Mesenchymal stem cell (in vitro differentiated cells and primary cell): Measurements from ENCODE around the gene CDH4.

Experiments
- DNase-seq: peaks from one replicate; pipeline ENCODE4 v3.0.0-alpha.2; 2013
- H2AFZ ChIP-seq: one replicate; pipeline ENCODE4 v1.6.1; 2013; ENCODE audit warnings: low read depth, mild to moderate bottlenecking, control low read depth, inconsistent platforms, low read length, moderate library complexity
- H2AK5ac ChIP-seq: 2 replicates; pipeline ENCODE4 v1.6.1; 2013; ENCODE audit warnings: low read length, moderate library complexity, mild to moderate bottlenecking, inconsistent platforms; ENCODE audit not compliant: severe bottlenecking
- H2BK120ac ChIP-seq: one replicate; pipeline ENCODE4 v1.6.1; 2013; ENCODE audit warnings: low read depth, mild to moderate bottlenecking, inconsistent platforms, low read length, moderate library complexity
- H2BK12ac ChIP-seq, 2 experiments: one replicate each; pipeline ENCODE4 v1.6.1; 2013; ENCODE audit warnings: inconsistent platforms in 2 of 2, low read length in 2 of 2, mild to moderate bottlenecking in 2 of 2, moderate library complexity in 2 of 2, control low read depth in 1 of 2
- H2BK15ac ChIP-seq: one replicate; pipeline ENCODE4 v1.6.1; 2013; ENCODE audit warnings: mild to moderate bottlenecking, low read depth, inconsistent platforms; ENCODE audit not compliant: poor library complexity, severe bottlenecking
- H2BK5ac ChIP-seq: 2 replicates; pipeline ENCODE4 v1.6.1; 2013; ENCODE audit warnings: low read depth, mild to moderate bottlenecking, low read length, control low read depth, inconsistent platforms; ENCODE audit not compliant: poor library complexity, severe bottlenecking
- H3K14ac ChIP-seq, 2 experiments: one replicate each; pipeline ENCODE4 v1.6.1; 2013; ENCODE audit warnings: inconsistent platforms in 2 of 2, low read length in 2 of 2, control low read depth in 1 of 2, mild to moderate bottlenecking in 1 of 2, moderate library complexity in 1 of 2
- H3K18ac ChIP-seq, 2 experiments: one replicate each; pipeline ENCODE4 v1.6.1; 2013; ENCODE audit warnings: inconsistent platforms in 2 of 2, low read length in 2 of 2, control low read depth in 1 of 2, low read depth in 1 of 2, mild to moderate bottlenecking in 1 of 2
- H3K23ac ChIP-seq, 2 experiments: one replicate each; pipeline ENCODE4 v1.6.1; 2013; ENCODE audit warnings: inconsistent platforms in 2 of 2, low read length in 2 of 2, mild to moderate bottlenecking in 2 of 2, moderate library complexity in 2 of 2, control low read depth in 1 of 2
- H3K27ac ChIP-seq: 2 replicates; pipeline ENCODE4 v1.5.1; 2013; ENCODE audit warnings: mild to moderate bottlenecking, moderate library complexity, low read length, control low read depth, inconsistent platforms; ENCODE audit not compliant: poor library complexity, severe bottlenecking
- H3K27me3 ChIP-seq, 2 experiments: 2 replicates each; pipeline versions ENCODE4 v1.6.1 to v1.7.0; 2013; ENCODE audit warnings: low read length in 2 of 2, mild to moderate bottlenecking in 2 of 2, moderate library complexity in 2 of 2, control low read depth in 1 of 2, inconsistent platforms in 1 of 2; ENCODE audit not compliant: control insufficient read depth in 1 of 2, insufficient read depth in 1 of 2
- H3K36me3 ChIP-seq, 2 experiments: 2 replicates each; pipeline versions ENCODE4 v1.6.1 to v1.7.0; 2013; ENCODE audit warnings: low read length in 2 of 2, control low read depth in 1 of 2, inconsistent platforms in 1 of 2, low read depth in 1 of 2, mild to moderate bottlenecking in 1 of 2; ENCODE audit not compliant: insufficient read depth in 2 of 2, control insufficient read depth in 1 of 2
- H3K4ac ChIP-seq, 2 experiments: one replicate each; pipeline ENCODE4 v1.6.1; 2013; ENCODE audit warnings: inconsistent platforms in 2 of 2, low read length in 2 of 2, mild to moderate bottlenecking in 2 of 2, moderate library complexity in 2 of 2, control low read depth in 1 of 2, low read depth in 1 of 2
- H3K4me1 ChIP-seq: 2 replicates; pipeline ENCODE4 v1.6.1; 2013; ENCODE audit warnings: low read depth, low read length, control low read depth; ENCODE audit not compliant: control insufficient read depth, insufficient read depth
- H3K4me2 ChIP-seq: 2 replicates; pipeline ENCODE4 v1.6.1; 2013; ENCODE audit warnings: low read length, mild to moderate bottlenecking, inconsistent platforms; ENCODE audit not compliant: poor library complexity, severe bottlenecking
- H3K4me3 ChIP-seq, 2 experiments: 2 replicates each; pipeline versions ENCODE4 v1.5.1 to v1.7.0; 2013; ENCODE audit warnings: low read length in 2 of 2, mild to moderate bottlenecking in 2 of 2, control low read depth in 1 of 2, low read depth in 1 of 2; ENCODE audit not compliant: insufficient read depth in 1 of 2
- H3K79me1 ChIP-seq: replicated peaks from 2 replicates; pipeline ENCODE4 v1.6.1; 2013; ENCODE audit warnings: mild to moderate bottlenecking, control low read depth, low read length, inconsistent platforms; ENCODE audit not compliant: poor library complexity, severe bottlenecking
- H3K9ac ChIP-seq: 2 replicates; pipeline ENCODE4 v1.7.0; 2013; ENCODE audit warnings: mild to moderate bottlenecking, low read length, moderate library complexity
- H3K9me3 ChIP-seq: 2 replicates; pipeline ENCODE4 v1.7.0; 2013; ENCODE audit warnings: mild to moderate bottlenecking, low read length; ENCODE audit not compliant: control insufficient read depth
- H4K8ac ChIP-seq: one replicate; pipeline ENCODE4 v1.6.1; 2013; ENCODE audit warnings: inconsistent platforms, mild to moderate bottlenecking, low read length, moderate library complexity
- H4K91ac ChIP-seq: one replicate; pipeline ENCODE4 v1.6.1; 2013; ENCODE audit warnings: mild to moderate bottlenecking, low read length, inconsistent platforms
- WGBS: methylation state at CpG from one replicate; pipeline ENCODE4 v1.1.7; 2013; ENCODE audit warnings: mixed read lengths; 5-methylcytosine and 5-hydroxymethylcytosine counted together

Gene CDH4

GRCh38 chr20:61695741-61696140, 443.7 kb downstream of the CDH4 start:
- WGBS, result 86% methylated on average over 9 of the region's 9 CpGs
- no peak overlapping the region for H4K8ac ChIP-seq
- no peaks in the 10 kb centered on the region for H3K36me3 ChIP-seq
- peaks cover 5% of the 10 kb centered on the region for H3K4me1 ChIP-seq
- H3K18ac ChIP-seq, result no peak overlapping the region
- no peak overlapping the region for H3K27ac ChIP-seq
- H3K9ac ChIP-seq, result no peak overlapping the region
- no peak overlapping the region for H2AFZ ChIP-seq
- DNase-seq, result no peak
- H3K4ac ChIP-seq, result no peak overlapping the region
- H3K14ac ChIP-seq, result no peak overlapping the region
- no peak overlapping the region for H3K4me2 ChIP-seq
- H3K27me3 ChIP-seq, result peaks cover 4 to 15% of the 10 kb centered on the region in 2 experiments
- H4K91ac ChIP-seq, result no peak overlapping the region
- H2BK12ac ChIP-seq, result no peak overlapping the region
- H2AK5ac ChIP-seq, result no peak overlapping the region
- H2BK5ac ChIP-seq, result no peak overlapping the region
- H3K79me1 ChIP-seq, result peaks cover 2% of the 10 kb centered on the region
- H2BK15ac ChIP-seq, result no peak overlapping the region
- H3K9me3 ChIP-seq, result no peaks in the 10 kb centered on the region
- no peak overlapping the region for H3K4me3 ChIP-seq
- H2BK120ac ChIP-seq, result no peak overlapping the region
- no peak overlapping the region for H3K23ac ChIP-seq

GRCh38 chr20:61696181-61696735, 444.2 kb downstream of the CDH4 start:
- Histone ChIP-seq H3K4ac (no peak overlapping the region), H3K36me3 (no peaks in the 10 kb centered on the region), H3K4me3 (no peak overlapping the region), H3K14ac (no peak overlapping the region), H3K18ac (no peak overlapping the region), H2AK5ac (no peak overlapping the region), H3K4me2 (no peak overlapping the region), H3K4me1 (peaks cover 3% of the 10 kb centered on the region), H2BK5ac (no peak overlapping the region), H2BK15ac (no peak overlapping the region), H2AFZ (no peak overlapping the region), H3K27ac (no peak overlapping the region), H3K23ac (no peak overlapping the region), H4K91ac (no peak overlapping the region), H4K8ac (no peak overlapping the region), H3K9ac (no peak overlapping the region), H2BK12ac (no peak overlapping the region), H3K9me3 (no peaks in the 10 kb centered on the region), H3K27me3 (peaks cover 4 to 15% of the 10 kb centered on the region in 2 experiments), H2BK120ac (no peak overlapping the region), H3K79me1 (peaks cover 2% of the 10 kb centered on the region)
- no peak for DNase-seq
- WGBS, result 88% methylated on average over 8 of the region's 10 CpGs

GRCh38 chr20:61697666-61698597, 445.9 kb downstream of the CDH4 start:
- no peak overlapping the region for H2AK5ac ChIP-seq
- no peak overlapping the region for H2BK5ac ChIP-seq
- H3K4me3 ChIP-seq, result no peak overlapping the region
- no peak overlapping the region for H3K23ac ChIP-seq
- H2BK15ac ChIP-seq, result no peak overlapping the region
- no peak overlapping the region for H3K18ac ChIP-seq
- H2BK120ac ChIP-seq, result no peak overlapping the region
- WGBS, result 93% methylated on average over 33 of the region's 33 CpGs
- no peak overlapping the region for H3K4me2 ChIP-seq
- peaks cover 4 to 15% of the 10 kb centered on the region in 2 experiments for H3K27me3 ChIP-seq
- H4K91ac ChIP-seq, result no peak overlapping the region
- H3K9ac ChIP-seq, result no peak overlapping the region
- peaks cover 3% of the 10 kb centered on the region for H3K4me1 ChIP-seq
- H3K36me3 ChIP-seq, result no peaks in the 10 kb centered on the region
- no peak overlapping the region for H3K14ac ChIP-seq
- H2AFZ ChIP-seq, result no peak overlapping the region
- H3K4ac ChIP-seq, result no peak overlapping the region
- peaks cover 2% of the 10 kb centered on the region for H3K79me1 ChIP-seq
- H3K9me3 ChIP-seq, result no peaks in the 10 kb centered on the region
- H4K8ac ChIP-seq, result no peak overlapping the region
- H3K27ac ChIP-seq, result no peak overlapping the region
- no peak for DNase-seq
- H2BK12ac ChIP-seq, result no peak overlapping the region
